Activated CD4-positive, CD25-positive, alpha-beta regulatory T cell treated with anti-CD3 and anti-CD28 coated beads, Interleukin-2, amount 50 U/mL, for 24 hours (primary cell): ENCODE measurements around the gene ZFP64.

ENCODE experiments used
- ATAC-seq, 2 donors: fragments of 150-1000 bp; cut with Tn5 transposase; one replicate each; pipeline ENCODE4 v1.10.0; 2021; ENCODE audit warnings: mild to moderate bottlenecking in 1 of 2, moderate library complexity in 1 of 2

The ZFP64 gene

GRCh38 chr20:52103913-52104545, 87.5 kb downstream of the ZFP64 start:
- ATAC-seq: no peak

DNA sequence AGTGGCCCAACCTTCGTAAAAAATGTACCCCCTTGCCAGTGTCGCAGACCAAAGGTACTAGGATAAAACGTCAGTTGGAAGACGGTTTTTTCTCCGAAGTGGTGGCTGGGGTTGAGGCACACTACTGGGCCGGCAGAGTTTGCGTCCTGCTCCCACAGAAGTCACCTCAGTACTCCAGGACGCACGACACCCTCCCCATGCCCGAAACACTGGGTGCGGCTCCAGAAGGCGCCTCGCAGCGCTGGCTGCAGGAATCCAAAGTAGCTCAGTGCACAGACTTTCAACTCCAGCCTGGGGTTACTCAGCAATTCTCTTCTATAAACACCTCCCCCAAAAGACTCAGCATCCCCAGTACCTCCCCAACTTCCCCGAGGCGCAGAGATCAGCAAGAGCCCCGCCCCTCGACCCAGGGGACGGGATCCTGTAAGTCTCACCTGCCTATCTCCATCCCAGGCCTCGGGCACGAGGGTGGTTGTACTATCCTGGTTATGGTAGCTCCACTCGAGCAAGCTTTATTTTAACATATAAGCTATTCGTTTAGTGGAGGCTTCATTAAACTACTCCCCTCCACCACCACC, 88.2 kb downstream of the ZFP64 start:
- ATAC-seq: no peak

- no peak for ATAC-seq
Measured at GRCh38 chr20:52102559-52102958, 89.0 kb downstream of the ZFP64 start.

GRCh38 chr20:52102126-52102525, 89.5 kb downstream of the ZFP64 start:
- no peak for ATAC-seq
